ENCODE results near the gene ANXA2.
"Not testable (repeated sequence)": the region's sequence is repeated elsewhere in the genome, so short reads cannot be mapped to it uniquely, and the experiment has no call there.

Gene ANXA2

GRCh38 chr15:60406513-60407414 lies 9.0 kb upstream of the ANXA2 start:
- Histone ChIP-seq H3K18ac (ENCODE audit: low read length) (no peak overlapping the region), H3K14ac (ENCODE audit: low read length) (no peak overlapping the region), H3K36me3 (ENCODE audit: control insufficient read depth in 1 of 2, insufficient read depth in 2 of 2, low read length in 2 of 2) (no peaks in the 10 kb centered on the region), H2BK5ac (ENCODE audit: low read depth, low read length, poor library complexity) (no peak overlapping the region), H3K79me1 (ENCODE audit: low read length) (no peaks in the 10 kb centered on the region), H3K4me2 (ENCODE audit: low read length) (no peak overlapping the region), H3K79me2 (ENCODE audit: control insufficient read depth, insufficient read depth, low read length, poor library complexity) (no peaks in the 10 kb centered on the region), H3K27ac (ENCODE audit: low read depth, low read length) (no peak overlapping the region), H2BK12ac (ENCODE audit: low read length) (no peak overlapping the region), H3K9me3 (ENCODE audit: insufficient read depth, low read depth, low read length) (no peaks in the 10 kb centered on the region), H4K8ac (ENCODE audit: low read depth, low read length) (no peak overlapping the region), H3K4ac (ENCODE audit: low read depth, low read length) (no peak overlapping the region), H2AK5ac (ENCODE audit: low read length) (no peak overlapping the region), H3K9ac (ENCODE audit: low read length) (no peak overlapping the region), H4K91ac (ENCODE audit: low read depth, low read length) (no peak overlapping the region), H4K12ac (ENCODE audit: low read depth, low read length) (no peak overlapping the region), H3K4me3 (ENCODE audit: low read depth, low read length) (no peak overlapping the region), H2BK120ac (ENCODE audit: insufficient read depth, low read length, poor library complexity) (no peak overlapping the region), H3K4me1 (ENCODE audit: control insufficient read depth in 1 of 2, insufficient read depth in 2 of 2, low read length in 2 of 2) (peaks cover 0 to 1% of the 10 kb centered on the region in 2 experiments), H3K23ac (ENCODE audit: low read length) (no peak overlapping the region), H3K27me3 (ENCODE audit: insufficient read depth, low read length) (no peaks in the 10 kb centered on the region), H2AFZ (ENCODE audit: insufficient read depth, low read length, poor library complexity) (no peak overlapping the region)
- DNase-seq = no peak
- no CpG with 5 or more reads among the region's 2 CpGs for WGBS (ENCODE audit: extremely low coverage, insufficient coverage, insufficient read length)

- WGBS (ENCODE audit: extremely low coverage, insufficient coverage, insufficient read length) = no CpG with 5 or more reads among the region's 2 CpGs
- no peak overlapping the region for H3K4me3 ChIP-seq (ENCODE audit: low read depth, low read length)
- H2BK120ac ChIP-seq (ENCODE audit: insufficient read depth, low read length, poor library complexity) = no peak overlapping the region
- no peak overlapping the region for H3K4me2 ChIP-seq (ENCODE audit: low read length)
- H3K79me2 ChIP-seq (ENCODE audit: control insufficient read depth, insufficient read depth, low read length, poor library complexity) = no peaks in the 10 kb centered on the region
- H3K23ac ChIP-seq (ENCODE audit: low read length) = no peak overlapping the region
- H2BK5ac ChIP-seq (ENCODE audit: low read depth, low read length, poor library complexity) = no peak overlapping the region
- no peak overlapping the region for H4K91ac ChIP-seq (ENCODE audit: low read depth, low read length)
- no peaks in the 10 kb centered on the region for H3K27me3 ChIP-seq (ENCODE audit: insufficient read depth, low read length)
- no peak overlapping the region for H4K8ac ChIP-seq (ENCODE audit: low read depth, low read length)
- DNase-seq = no peak
- no peak overlapping the region for H3K27ac ChIP-seq (ENCODE audit: low read depth, low read length)
- H3K4me1 ChIP-seq (ENCODE audit: control insufficient read depth in 1 of 2, insufficient read depth in 2 of 2, low read length in 2 of 2) = peaks cover 0 to 5% of the 10 kb centered on the region in 2 experiments
- H4K12ac ChIP-seq (ENCODE audit: low read depth, low read length) = no peak overlapping the region
- peaks cover 1% of the 10 kb centered on the region for H3K79me1 ChIP-seq (ENCODE audit: low read length)
- H3K4ac ChIP-seq (ENCODE audit: low read depth, low read length) = no peak overlapping the region
- no peak overlapping the region for H2AFZ ChIP-seq (ENCODE audit: insufficient read depth, low read length, poor library complexity)
- no peak overlapping the region for H3K9ac ChIP-seq (ENCODE audit: low read length)
- H3K14ac ChIP-seq (ENCODE audit: low read length) = no peak overlapping the region
- no peak overlapping the region for H2BK12ac ChIP-seq (ENCODE audit: low read length)
- H2AK5ac ChIP-seq (ENCODE audit: low read length) = no peak overlapping the region
- H3K36me3 ChIP-seq (ENCODE audit: control insufficient read depth in 1 of 2, insufficient read depth in 2 of 2, low read length in 2 of 2) = no peaks in the 10 kb centered on the region
- no peak overlapping the region for H3K18ac ChIP-seq (ENCODE audit: low read length)
- H3K9me3 ChIP-seq (ENCODE audit: insufficient read depth, low read depth, low read length) = no peaks in the 10 kb centered on the region
Measured at GRCh38 chr15:60405399-60405798, 7.6 kb upstream of the ANXA2 start.

GRCh38 chr15:60404351-60404750 lies 6.6 kb upstream of the ANXA2 start:
- peak; percentile 77 to 91 for DNase-seq
- no CpG with 5 or more reads among the region's 12 CpGs for WGBS (ENCODE audit: extremely low coverage, insufficient coverage, insufficient read length)
- H3K4me3 ChIP-seq (ENCODE audit: low read depth, low read length); H3K4me1 ChIP-seq (ENCODE audit: control insufficient read depth in 1 of 2, insufficient read depth in 2 of 2, low read length in 2 of 2); H2AFZ ChIP-seq (ENCODE audit: insufficient read depth, low read length, poor library complexity); H4K12ac ChIP-seq (ENCODE audit: low read depth, low read length); H3K27me3 ChIP-seq (ENCODE audit: insufficient read depth, low read length); H3K4ac ChIP-seq (ENCODE audit: low read depth, low read length); H3K79me2 ChIP-seq (ENCODE audit: control insufficient read depth, insufficient read depth, low read length, poor library complexity); H2BK12ac ChIP-seq (ENCODE audit: low read length); H2BK5ac ChIP-seq (ENCODE audit: low read depth, low read length, poor library complexity); H3K79me1 ChIP-seq (ENCODE audit: low read length); H4K91ac ChIP-seq (ENCODE audit: low read depth, low read length); H3K27ac ChIP-seq (ENCODE audit: low read depth, low read length); H2AK5ac ChIP-seq (ENCODE audit: low read length); H3K36me3 ChIP-seq (ENCODE audit: control insufficient read depth in 1 of 2, insufficient read depth in 2 of 2, low read length in 2 of 2); H3K9me3 ChIP-seq (ENCODE audit: insufficient read depth, low read depth, low read length); H3K23ac ChIP-seq (ENCODE audit: low read length); H3K18ac ChIP-seq (ENCODE audit: low read length); H3K14ac ChIP-seq (ENCODE audit: low read length); H2BK120ac ChIP-seq (ENCODE audit: insufficient read depth, low read length, poor library complexity); H3K9ac ChIP-seq (ENCODE audit: low read length); H3K4me2 ChIP-seq (ENCODE audit: low read length); H4K8ac ChIP-seq (ENCODE audit: low read depth, low read length): not testable (repeated sequence)

- Histone ChIP-seq H2BK120ac (ENCODE audit: insufficient read depth, low read length, poor library complexity) (no peak overlapping the region), H3K4me3 (ENCODE audit: low read depth, low read length) (no peak overlapping the region), H2AK5ac (ENCODE audit: low read length) (no peak overlapping the region), H3K79me2 (ENCODE audit: control insufficient read depth, insufficient read depth, low read length, poor library complexity) (peaks cover 19% of the 10 kb centered on the region), H3K18ac (ENCODE audit: low read length) (no peak overlapping the region), H3K36me3 (ENCODE audit: control insufficient read depth in 1 of 2, insufficient read depth in 2 of 2, low read length in 2 of 2) (peaks cover 0 to 4% of the 10 kb centered on the region in 2 experiments), H2BK5ac (ENCODE audit: low read depth, low read length, poor library complexity) (no peak overlapping the region), H2AFZ (ENCODE audit: insufficient read depth, low read length, poor library complexity) (no peak overlapping the region), H3K4me1 (ENCODE audit: control insufficient read depth in 1 of 2, insufficient read depth in 2 of 2, low read length in 2 of 2) (peaks cover 6 to 12% of the 10 kb centered on the region in 2 experiments), H2BK12ac (ENCODE audit: low read length) (no peak overlapping the region), H3K27ac (ENCODE audit: low read depth, low read length) (no peak overlapping the region), H3K23ac (ENCODE audit: low read length) (no peak overlapping the region), H4K12ac (ENCODE audit: low read depth, low read length) (no peak overlapping the region), H3K4me2 (ENCODE audit: low read length) (peak overlapping the region; percentile 24), H3K9ac (ENCODE audit: low read length) (no peak overlapping the region), H4K91ac (ENCODE audit: low read depth, low read length) (no peak overlapping the region), H3K4ac (ENCODE audit: low read depth, low read length) (no peak overlapping the region), H3K14ac (ENCODE audit: low read length) (no peak overlapping the region), H3K9me3 (ENCODE audit: insufficient read depth, low read depth, low read length) (no peaks in the 10 kb centered on the region), H4K8ac (ENCODE audit: low read depth, low read length) (no peak overlapping the region), H3K79me1 (ENCODE audit: low read length) (peaks cover 34% of the 10 kb centered on the region), H3K27me3 (ENCODE audit: insufficient read depth, low read length) (no peaks in the 10 kb centered on the region)
- no CpG with 5 or more reads among the region's 3 CpGs for WGBS (ENCODE audit: extremely low coverage, insufficient coverage, insufficient read length)
- DNase-seq = no peak
Measured at GRCh38 chr15:60400944-60401343, 3.2 kb upstream of the ANXA2 start.
